HG02852 (cell line): ENCODE measurements around the gene MAPKAPK2.
"Not testable (repeated sequence)": the region's sequence is repeated elsewhere in the genome, so short reads cannot be mapped to it uniquely, and the experiment has no call there.

Experiments
- ATAC-seq: cut with Tn5 transposase; IDR thresholded peaks from one replicate; pipeline ENCODE4 v1.9.1; 2021; ENCODE audit warnings: mild to moderate bottlenecking, moderate library complexity; ENCODE audit not compliant: unreplicated experiment

MAPKAPK2 gene

GRCh38 chr1:206684478-206685333, at the start of gene MAPKAPK2:
Gene MAPKAPK2 (plus strand): TSS chr1:206684905. CDS start chr1:206685230, 325 bp downstream.
- peak; percentile 41 for ATAC-seq

- peak; percentile 90 for ATAC-seq
Observed at GRCh38 chr1:206635080-206635977, 49.4 kb upstream of the MAPKAPK2 start, which contains the start of gene DYRK3. Gene DYRK3 (plus strand): TSS chr1:206635536. CDS start chr1:206635704, 168 bp downstream.

- ATAC-seq: no peak
Observed at GRCh38 chr1:206635978-206636345, 48.7 kb upstream of the MAPKAPK2 start.

GRCh38 chr1:206636671-206637070, 48.0 kb upstream of the MAPKAPK2 start:
- no peak for ATAC-seq

GRCh38 chr1:206637605-206638004, 47.1 kb upstream of the MAPKAPK2 start:
- no peak for ATAC-seq

GRCh38 chr1:206642074-206642473, 42.6 kb upstream of the MAPKAPK2 start:
- not testable (repeated sequence) for ATAC-seq

- ATAC-seq: no peak
Observed at GRCh38 chr1:206643118-206643698, 41.5 kb upstream of the MAPKAPK2 start.

- ATAC-seq: no peak
Observed at GRCh38 chr1:206646504-206646903, 38.2 kb upstream of the MAPKAPK2 start.

- no peak for ATAC-seq
Observed at GRCh38 chr1:206647224-206647623, 37.5 kb upstream of the MAPKAPK2 start.

GRCh38 chr1:206649261-206649921, 35.3 kb upstream of the MAPKAPK2 start:
- no peak for ATAC-seq

- no peak for ATAC-seq
Observed at GRCh38 chr1:206651014-206651413, 33.7 kb upstream of the MAPKAPK2 start.

- no peak for ATAC-seq
Observed at GRCh38 chr1:206651958-206652890, 32.5 kb upstream of the MAPKAPK2 start.

- no peak for ATAC-seq
Observed at GRCh38 chr1:206653715-206654459, 30.8 kb upstream of the MAPKAPK2 start.

GRCh38 chr1:206654828-206655227, 29.9 kb upstream of the MAPKAPK2 start:
- no peak for ATAC-seq

- no peak for ATAC-seq
Observed at GRCh38 chr1:206655471-206655882, 29.2 kb upstream of the MAPKAPK2 start.

GRCh38 chr1:206656936-206657335, 27.8 kb upstream of the MAPKAPK2 start:
- ATAC-seq: no peak

- ATAC-seq: no peak
Observed at GRCh38 chr1:206657751-206658150, 27.0 kb upstream of the MAPKAPK2 start.

GRCh38 chr1:206658264-206658980, 26.3 kb upstream of the MAPKAPK2 start:
- no peak for ATAC-seq
